HG03045 (cell line): ENCODE data around the gene RPIA.

ENCODE experiments used
- ATAC-seq: cut with Tn5 transposase; IDR thresholded peaks from one replicate; pipeline ENCODE4 v1.9.1; 2021; ENCODE audit warnings: mild to moderate bottlenecking, moderate library complexity; ENCODE audit not compliant: unreplicated experiment

Gene RPIA

GRCh38 chr2:88683160-88684021 lies 8.1 kb upstream of the RPIA start:
- ATAC-seq: no peak

- no peak for ATAC-seq
Measured at GRCh38 chr2:88684519-88684918, 7.0 kb upstream of the RPIA start.

- ATAC-seq: no peak
Measured at GRCh38 chr2:88686320-88686719, 5.2 kb upstream of the RPIA start.

GRCh38 chr2:88687384-88687783 lies 4.1 kb upstream of the RPIA start:
- ATAC-seq: no peak

- ATAC-seq: peak; percentile 8
Measured at GRCh38 chr2:88690591-88691338, 708 bp upstream of the RPIA start.

GRCh38 chr2:88692187-88692586 lies 714 bp downstream of the RPIA start:
- ATAC-seq: no peak

- no peak for ATAC-seq
Measured at GRCh38 chr2:88693911-88694414, 2.5 kb downstream of the RPIA start.

- no peak for ATAC-seq
Measured at GRCh38 chr2:88696611-88697010, 5.1 kb downstream of the RPIA start.

GRCh38 chr2:88697370-88698026 lies 6.0 kb downstream of the RPIA start:
- ATAC-seq: no peak

GRCh38 chr2:88698027-88698413 lies 6.5 kb downstream of the RPIA start:
- no peak for ATAC-seq

GRCh38 chr2:88698498-88699233 lies 7.2 kb downstream of the RPIA start:
- no peak for ATAC-seq

GRCh38 chr2:88707003-88707402 lies 15.5 kb downstream of the RPIA start:
- no peak for ATAC-seq

GRCh38 chr2:88709181-88709631 lies 17.7 kb downstream of the RPIA start:
- no peak for ATAC-seq

GRCh38 chr2:88711289-88711688 lies 19.8 kb downstream of the RPIA start:
- ATAC-seq: no peak

- no peak for ATAC-seq
Measured at GRCh38 chr2:88711897-88712296, 20.4 kb downstream of the RPIA start.

- ATAC-seq: no peak
Measured at GRCh38 chr2:88713408-88713807, 21.9 kb downstream of the RPIA start.

- no peak for ATAC-seq
Measured at GRCh38 chr2:88714667-88715066, 23.2 kb downstream of the RPIA start.

- no peak for ATAC-seq
Measured at GRCh38 chr2:88720399-88720798, 28.9 kb downstream of the RPIA start.

GRCh38 chr2:88721268-88721667 lies 29.8 kb downstream of the RPIA start:
- no peak for ATAC-seq

GRCh38 chr2:88724643-88725332 lies 33.3 kb downstream of the RPIA start:
- ATAC-seq: no peak
